SIG-M5 treated with dmso at 0.1 percent for 504 hours (cell line): ENCODE measurements around the gene RUNX2.

Source experiments
- DNase-seq: peaks from one replicate; lab custom pipeline; 2025; ENCODE audit not compliant: unreplicated experiment; lab: John Stamatoyannopoulos, UW

The RUNX2 gene

DNA sequence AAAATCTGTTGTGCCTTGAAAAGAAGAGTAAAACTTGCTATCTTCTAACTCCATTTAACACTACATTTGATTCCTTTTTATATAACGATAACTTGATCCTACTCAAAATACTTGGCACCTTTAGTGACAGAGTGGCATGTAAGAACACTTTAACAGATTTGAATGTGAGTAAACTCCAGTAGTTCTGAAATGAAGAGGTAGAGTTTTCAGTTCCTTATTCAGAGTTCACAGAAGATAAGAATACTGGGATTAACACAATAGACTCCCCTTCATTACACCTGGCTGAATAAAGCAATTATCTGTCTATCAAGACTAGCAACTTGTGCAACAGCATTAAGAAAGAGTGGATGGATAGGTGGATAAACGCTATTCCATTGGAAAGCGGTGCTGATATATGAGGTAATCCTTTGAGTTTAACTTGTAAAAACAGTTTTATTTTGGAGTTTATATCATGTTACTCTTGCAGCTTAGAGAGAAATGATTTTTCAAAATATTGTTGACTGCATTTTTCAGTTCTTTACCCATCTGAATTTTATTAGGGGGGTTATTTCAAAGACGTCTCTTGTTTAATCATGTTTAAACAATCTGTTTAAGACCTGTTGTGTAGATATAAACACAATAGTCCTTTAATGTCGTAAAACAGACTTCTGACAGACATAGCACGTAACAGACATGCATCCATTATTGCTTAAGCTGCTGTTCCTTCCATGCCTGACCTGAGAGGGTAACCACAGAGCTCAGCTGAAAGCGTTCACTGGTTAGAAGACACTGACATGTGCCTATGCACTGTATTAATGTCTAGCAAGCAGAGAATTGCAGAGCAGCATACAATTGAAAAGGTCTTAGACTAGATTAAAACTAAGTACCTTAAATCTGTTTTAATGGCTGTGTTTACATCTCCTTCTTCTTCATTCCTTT, 152.0 kb downstream of the RUNX2 start:
- peak; percentile 16 for DNase-seq

DNA sequence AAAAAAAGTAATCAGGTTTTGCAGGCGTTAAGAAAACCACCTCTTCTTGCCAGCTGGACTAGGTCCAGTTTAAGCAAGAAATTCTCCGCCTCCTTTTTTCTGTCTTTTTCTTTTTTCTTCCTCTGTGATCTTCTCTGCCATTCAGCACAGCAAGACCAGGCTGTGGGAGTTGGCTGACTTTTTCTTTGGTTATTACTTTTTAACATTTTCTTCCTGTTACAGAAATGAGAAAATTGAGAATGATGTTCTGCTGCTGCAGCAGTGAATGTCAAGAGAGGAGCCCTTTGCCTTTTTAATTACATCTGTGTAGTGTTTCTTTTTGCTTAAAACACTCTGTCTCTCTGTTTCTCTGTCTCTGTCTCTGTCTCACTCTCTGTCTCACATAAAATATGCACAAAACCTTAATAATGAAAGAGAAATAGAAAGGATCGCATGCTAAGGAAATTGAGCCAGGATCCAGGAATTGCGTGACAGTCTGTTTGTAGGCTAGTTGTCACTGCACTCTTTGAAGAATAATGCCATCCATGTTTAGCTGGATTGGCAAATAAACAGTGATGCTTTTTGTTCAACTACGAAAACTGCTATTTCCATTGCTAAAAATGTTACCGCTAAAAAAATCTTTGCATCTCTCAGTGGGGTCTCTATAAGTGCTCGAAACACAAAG, 152.8 kb downstream of the RUNX2 start:
- no peak for DNase-seq

DNA sequence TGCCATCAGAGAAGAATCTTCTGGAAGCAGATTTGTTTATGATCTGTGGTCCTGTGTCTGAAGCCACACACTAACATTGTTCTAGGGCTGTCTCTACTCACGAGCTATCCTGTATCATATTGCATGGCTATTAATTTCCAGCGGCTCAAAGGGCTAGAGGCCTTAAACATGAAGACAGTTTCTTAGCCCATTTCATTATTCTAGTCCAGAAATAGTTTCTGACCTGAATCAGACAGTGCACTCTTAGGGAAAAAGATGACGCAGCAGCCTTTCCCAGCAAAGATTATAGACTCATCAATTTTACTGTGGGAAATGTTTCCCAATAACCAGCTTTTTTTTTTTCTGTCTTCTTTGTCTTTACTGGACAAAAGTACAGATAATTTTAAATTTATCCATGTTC, 154.9 kb downstream of the RUNX2 start:
- DNase-seq: no peak

DNA sequence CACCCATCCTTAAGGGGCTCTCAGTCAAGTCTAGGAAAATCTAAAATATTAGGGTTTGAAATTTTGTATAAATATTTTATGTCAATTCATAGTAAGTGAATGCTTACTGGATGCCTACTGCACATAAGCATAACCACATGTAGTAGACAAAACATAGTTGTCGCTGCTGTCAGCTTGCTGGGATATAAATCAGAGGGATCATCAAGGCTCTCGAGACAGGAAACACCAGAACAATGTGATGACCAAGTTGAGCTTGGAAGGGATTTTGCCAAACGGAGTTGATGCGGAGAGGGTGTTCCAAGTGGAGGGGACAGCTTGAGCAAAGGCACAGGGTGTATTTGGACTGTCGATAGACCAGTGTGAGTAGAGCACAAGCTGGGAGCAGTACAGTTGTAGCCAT, 155.4 kb downstream of the RUNX2 start:
- DNase-seq: no peak

DNA sequence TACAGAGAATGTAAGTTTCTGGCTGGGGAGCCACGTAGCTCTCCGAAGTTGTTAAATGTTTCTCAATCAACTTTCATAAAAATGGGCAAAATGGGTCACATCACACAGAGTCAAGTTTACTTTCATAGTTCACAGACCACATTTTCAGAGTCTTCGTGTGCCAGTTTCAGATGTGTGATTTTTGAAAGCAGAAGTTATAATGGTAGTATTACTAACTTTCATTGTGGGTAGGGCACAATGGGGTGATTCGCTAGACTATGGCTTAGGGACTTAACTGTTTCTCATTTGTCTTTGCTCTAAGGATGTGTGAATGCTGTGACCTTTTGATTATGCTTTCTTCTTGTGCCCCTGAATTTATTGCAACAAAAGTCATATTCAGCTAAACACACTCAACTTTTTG, 158.6 kb downstream of the RUNX2 start:
- DNase-seq: no peak

DNA sequence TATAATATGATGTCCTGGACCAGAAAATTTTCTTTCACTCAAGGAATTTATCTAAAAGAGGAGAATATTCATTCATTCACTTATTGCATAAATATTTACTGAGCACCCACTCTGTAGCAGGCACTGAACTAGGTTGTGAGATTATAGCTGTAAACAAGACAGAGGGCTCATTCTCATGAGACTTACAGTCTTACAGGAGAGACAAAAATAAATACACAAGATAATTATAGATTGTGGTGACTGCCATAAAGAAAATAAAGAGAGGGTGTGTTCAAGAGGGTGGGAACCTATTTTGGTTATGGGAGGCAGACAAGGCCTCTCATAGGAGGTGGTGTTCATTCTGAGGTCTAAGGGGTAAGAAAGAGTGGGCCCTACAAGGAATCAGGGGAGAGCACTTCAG, 159.5 kb downstream of the RUNX2 start:
- DNase-seq: no peak

DNA sequence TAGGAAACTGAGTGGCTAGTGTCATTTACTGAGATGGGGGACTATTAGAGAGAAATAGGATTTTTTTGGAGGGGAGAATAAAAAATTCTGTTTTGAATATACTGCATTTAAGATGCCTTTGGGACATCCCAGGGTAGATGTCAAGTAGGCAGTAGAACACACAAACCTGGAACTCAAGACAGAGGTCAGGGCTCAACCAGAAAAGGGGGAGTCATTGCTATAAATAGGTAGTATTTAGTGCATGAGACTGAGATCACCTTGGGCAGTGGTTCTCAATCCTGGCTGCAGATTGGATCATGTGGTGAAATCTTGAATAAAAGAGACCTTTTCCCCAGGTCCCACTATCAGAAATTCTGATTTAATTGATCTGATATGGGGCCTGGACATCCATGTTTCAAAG, 160.1 kb downstream of the RUNX2 start:
- no peak for DNase-seq

DNA sequence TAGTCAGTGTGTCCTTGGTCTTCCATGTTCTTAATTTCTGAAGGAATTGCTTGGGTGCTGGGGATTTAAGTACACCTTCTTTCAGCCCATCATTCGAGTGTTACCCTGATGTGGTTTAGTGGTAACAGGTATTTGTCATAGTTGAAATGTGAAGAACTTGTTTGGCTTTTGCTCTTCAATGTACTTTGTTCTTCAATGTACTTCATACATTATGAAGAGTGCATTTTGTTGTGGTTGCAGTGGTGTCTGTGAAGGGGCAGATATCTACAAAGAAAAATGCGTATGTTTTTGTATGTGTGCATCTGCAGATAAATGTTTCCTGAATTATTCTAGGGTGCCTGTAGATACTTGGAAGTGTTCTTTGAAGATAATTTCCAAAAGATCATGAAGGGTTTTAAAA, 160.8 kb downstream of the RUNX2 start:
- DNase-seq: no peak

DNA sequence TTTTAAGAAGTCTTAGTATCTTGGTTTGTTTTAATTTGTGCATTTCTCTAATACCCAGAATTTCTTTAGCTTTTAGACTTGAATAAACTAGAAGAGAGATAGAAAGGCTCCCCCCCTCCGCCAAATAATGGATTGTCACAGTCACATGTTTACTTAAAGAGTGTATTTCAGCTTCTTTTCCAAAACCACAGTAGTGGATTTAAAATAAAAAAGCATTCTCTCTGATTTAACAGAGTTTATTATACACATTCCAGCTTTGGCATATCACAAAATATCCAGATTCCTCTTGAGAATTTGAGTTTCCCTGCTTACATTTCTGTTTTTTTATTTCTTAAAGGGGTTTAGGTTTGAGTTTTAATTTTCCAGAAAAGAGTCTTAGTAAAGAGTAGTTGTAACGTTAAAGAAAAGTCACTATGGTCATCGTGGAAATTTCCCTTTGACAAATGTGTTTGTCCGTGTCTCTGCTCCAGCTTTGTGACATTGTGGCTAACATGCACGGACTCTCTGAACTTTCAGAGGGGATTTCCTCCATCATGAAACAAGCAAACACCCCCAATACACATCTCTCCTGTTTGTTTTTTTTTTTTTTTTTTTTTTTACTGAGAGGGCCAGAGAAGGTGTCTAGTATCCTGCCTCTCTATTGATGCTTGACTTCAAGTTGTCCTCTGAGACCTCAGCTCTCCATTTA, 163.1 kb downstream of the RUNX2 start:
- DNase-seq: no peak

DNA sequence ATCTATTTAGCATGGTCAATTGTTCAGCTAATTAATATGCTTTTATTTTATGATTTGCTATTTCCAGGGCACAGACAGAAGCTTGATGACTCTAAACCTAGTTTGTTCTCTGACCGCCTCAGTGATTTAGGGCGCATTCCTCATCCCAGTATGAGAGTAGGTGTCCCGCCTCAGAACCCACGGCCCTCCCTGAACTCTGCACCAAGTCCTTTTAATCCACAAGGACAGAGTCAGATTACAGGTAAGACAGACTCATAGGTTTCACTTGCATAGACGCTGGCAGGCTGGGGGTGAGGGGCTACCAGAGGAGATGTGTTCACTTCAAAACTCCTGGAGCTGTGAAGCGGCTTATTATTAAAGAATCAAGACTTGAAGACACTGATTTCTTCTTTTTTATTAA, 163.7 kb downstream of the RUNX2 start:
- DNase-seq: no peak

DNA sequence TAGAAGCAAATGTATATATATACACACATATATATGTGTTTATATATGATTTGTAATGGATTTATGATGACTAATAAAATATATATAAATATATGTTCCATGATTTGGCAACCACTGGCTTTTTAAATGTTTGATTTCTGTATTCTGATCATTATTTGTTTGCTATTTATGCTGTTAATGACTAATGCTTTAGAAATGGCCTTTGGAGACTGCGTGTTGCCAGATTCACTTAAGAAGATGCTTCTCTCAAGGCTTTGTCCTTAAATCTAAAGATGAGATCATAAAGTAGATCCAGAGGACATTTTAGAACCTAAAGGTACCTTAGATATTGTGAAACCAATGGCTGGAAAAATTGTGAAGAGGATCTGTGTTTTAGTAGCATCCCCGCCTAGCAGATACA, 165.6 kb downstream of the RUNX2 start:
- DNase-seq: no peak

DNA sequence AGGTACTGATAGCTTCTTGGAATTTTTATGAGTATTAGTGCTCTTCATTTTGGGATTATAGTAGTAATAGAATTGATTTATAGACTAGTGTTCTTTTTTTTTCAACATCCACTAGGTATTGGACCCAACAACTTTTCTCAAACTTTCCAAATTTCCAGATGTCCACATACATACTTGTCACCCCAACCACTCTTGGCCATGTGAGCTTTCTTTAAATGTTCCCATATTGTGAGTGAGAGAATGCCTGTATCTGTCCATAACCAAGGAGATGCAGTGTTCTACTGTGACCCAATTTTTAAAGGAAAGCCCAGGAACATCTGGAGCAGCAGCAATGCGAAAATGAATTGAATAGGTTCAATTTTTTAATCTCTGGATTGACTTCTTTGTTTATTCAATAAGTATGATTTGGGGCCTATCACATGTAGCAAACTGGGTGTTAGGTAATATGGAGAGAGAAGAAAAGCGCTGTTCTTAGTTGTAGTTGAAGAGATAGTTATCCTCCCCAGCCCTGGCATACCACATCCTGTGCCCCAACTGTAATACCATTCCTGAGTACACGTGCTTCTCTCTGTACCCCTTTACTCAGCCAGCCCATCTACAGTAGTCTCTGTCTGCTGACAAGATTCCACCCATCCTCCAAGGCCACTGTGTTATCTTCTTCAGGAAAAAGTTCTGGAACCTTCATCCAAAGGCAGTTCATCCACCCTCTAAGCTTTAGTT, 166.4 kb downstream of the RUNX2 start:
- DNase-seq: peak; percentile 22

DNA sequence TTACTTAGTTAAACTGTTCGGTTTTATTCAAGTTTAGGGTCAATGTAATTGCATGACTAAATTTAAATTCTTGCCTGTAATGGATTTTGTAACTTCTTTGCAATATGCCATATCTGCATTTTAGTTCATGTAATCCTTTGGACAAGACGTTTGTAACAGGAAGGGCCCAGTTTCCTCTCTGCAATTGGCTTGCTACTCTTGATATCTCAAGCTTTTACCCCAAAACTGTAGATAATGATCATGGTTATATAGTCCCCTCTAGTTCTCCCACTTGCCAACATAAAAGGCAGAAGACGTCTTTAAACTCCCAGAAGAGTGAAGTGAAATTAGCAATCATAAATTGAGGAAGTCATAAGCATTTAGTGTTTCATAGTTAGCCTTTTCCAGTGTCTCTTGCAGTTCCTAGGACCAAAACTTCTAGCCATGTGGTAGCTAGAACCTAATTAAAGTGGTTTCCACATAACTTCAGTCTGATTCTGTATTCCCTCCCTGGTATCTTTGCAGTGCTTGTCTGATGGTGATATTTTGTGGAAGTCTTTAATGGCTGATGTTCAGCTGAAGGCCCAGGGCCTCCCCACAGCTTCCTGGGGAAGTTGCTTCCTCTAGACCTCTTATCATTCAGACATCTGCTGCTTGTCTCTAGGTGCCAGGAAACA, 167.4 kb downstream of the RUNX2 start:
- peak; percentile 77 for DNase-seq

DNA sequence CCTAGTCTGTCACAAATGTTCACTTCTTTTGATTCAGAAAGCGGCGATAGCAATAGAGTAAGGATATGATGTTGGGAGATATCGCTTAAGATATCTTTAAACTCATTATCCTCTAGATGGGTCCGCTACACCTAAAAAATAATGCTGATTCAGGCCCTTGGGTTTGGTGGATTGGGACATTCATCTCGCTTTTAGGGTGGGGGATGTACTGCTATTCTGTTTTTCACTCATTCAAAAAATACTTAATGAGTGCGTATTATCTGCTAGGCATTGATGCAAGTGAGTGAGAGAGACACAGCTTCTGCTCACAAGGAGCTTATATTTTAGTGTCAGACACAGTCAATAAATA, 167.9 kb downstream of the RUNX2 start:
- DNase-seq: no peak

DNA sequence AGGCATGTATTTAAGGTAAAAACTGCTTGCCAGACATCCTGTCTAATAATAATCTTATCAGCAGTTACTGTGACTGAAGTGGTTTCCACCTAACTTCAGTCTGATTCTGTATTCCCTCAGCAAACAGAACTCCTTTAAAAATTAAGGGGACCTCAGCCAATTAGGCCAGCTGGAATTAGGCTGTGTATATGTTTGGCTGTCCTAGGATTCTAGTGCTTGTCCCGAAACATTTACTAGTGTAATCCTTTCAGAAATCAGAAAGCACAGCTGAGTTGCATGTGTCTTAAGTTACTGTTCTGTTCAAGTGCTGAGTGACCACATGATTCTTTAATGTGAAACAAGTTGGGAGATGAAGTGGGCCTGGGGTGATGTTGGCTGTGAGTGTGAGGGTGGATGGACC, 170.5 kb downstream of the RUNX2 start:
- DNase-seq: no peak

DNA sequence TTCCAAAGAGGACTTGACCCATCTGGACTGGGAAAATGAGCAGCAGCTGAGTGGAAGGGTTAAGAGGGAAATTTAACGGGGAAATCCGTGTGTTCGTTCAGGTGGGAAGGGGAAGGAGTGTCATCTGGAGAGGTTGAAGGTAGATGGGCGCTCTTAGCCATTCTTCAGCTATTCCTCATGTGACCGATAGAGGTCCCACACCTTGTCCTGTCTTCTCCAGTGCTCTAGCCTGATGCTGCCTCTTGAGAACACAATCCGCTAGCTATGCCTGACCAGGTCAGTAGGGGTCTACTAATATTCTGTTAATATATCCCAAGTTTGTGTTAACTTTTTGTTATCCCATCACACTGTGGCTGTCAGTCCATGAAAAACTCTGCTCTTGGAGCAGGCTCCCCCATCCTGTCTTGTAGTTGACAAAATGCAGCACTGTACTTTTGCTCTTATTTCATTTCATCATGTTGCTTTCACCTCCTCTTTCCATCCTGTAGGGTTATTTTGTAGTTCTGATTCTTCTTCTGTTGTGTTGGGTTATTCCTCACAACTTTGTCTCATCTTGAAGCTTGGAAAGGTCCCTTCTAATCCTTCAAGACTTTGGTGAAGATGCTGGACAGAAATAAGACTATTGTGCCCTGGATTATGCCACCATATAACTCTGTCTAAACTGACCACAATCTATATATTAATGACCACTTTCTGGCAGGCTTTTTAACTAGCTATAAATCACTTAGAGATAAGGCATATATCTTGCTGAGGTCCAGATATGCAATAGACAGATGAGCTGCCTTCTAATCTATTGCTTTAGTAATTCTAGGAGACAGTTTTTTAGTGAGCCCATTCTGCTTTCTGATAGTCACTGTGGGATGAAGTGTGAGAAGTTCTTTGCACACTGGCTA, 173.0 kb downstream of the RUNX2 start:
- DNase-seq: no peak

DNA sequence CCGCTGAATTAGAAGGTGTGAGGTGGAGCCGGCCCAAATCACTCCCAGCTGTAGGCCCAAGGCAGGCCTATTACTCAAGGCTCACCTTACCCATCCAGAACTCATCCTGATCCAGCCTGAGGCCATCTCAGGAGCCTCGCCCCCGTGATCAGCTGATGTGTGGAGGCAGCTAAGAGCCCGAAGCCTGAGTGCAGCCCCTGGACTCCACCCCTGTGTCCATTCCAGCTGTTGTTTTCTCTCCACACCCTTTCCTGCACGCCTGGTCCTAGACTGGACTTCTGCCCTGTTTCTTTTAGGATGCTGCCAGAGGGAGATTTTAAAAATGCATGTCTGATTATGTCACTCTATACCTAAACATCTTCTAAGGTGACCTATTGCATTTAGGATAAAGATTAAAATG, 174.3 kb downstream of the RUNX2 start:
- DNase-seq: no peak

DNA sequence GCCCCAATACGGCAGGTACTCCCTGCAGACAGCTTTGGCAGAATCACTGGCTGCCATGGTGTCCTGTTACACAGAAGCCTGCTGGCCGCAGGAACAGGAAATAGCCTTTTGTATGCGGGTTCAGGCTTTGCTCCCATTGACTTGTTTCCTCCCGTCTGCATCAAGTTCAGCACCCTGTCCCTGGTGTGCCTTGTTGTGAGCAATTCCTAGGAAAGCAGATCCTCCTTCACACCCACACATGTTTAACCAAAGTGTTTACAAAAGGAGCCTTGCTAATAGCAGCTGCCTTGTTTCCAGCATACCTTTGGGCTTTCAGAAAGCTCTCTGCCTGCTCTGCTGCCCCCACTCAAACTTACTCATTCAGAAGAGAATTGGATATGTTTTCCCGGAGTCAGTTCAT, 176.8 kb downstream of the RUNX2 start:
- DNase-seq: no peak

DNA sequence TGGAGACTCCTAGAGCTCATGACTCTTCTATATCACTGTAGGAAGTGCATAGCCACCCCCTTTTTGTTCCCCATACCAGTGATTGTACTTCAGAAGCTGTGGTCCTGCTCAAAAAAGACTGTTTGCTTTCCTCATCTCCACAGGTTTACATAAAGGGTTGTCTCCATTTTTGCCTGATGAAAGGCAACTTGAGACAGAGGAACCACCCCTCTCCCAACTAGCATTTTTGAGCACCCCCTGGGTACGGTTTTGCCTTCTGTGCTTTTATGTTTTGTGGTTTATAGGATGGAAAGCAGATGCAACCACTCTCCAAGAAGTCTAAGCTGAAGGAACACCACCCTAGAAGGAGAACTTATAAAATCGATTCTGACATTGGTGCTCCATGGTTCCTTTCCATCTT, 177.3 kb downstream of the RUNX2 start:
- DNase-seq: no peak

DNA sequence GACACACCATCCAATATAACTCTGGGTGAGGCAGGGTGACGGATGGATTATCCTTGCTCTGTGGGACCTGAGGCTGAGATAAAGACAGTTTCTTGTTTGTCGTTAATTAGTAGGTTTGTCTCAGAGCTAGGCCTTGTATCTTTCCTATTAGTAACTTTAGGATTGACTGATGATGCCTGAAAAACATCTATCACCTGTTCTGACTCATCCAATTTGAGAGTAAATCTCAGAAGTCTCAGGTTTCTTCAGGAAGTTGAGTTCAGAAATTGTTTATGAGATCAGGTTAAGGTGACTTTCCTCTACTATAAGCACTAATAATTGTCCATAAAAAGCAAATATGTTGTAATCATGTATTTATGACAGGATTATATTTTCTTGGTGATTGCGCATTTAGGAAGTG, 179.1 kb downstream of the RUNX2 start:
- DNase-seq: no peak
